ENCODE measurements around the gene LIPF. TPM values are rescaled to one million over a fixed set of nuclear protein-coding genes. Genes with fewer than 3 reads are reported as not detected.

The LIPF gene
- polyA plus RNA-seq, 1 experiment = not detected

DNA sequence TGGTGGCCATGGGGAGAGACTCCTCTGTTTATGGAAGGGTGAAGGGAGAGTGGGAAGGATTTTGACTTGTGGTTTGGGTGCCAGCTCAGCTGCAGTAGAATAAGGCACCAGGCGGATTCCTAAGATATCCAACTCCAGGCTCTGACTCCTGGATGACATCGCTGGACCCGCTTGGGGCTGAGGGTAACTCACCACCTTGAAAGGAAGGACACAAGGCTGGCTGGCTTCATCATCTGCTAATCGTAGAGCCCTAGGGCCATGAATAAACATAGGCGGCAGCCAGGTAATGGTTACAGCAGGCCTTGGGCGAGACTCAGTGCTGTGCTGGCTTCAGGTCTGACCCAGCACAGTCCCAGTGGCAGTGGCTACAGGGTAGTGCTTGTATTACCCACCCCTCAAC is 25.1 kb downstream of the LIPF start:
- CTCF ChIA-PET = interaction anchor here (1.0 to 5.3 kb wide), 9 partner anchors 8 to 148 kb away, joined by 3 to 49 read pairs (median 4); partner anchors contain the start of gene RNLS
- H3K36me3 ChIP-seq (ENCODE audit: control insufficient read depth, insufficient read depth, low read length) = no peaks in the 10 kb centered on the region
- POLR2A ChIA-PET = no interaction called here
- no peak for DNase-seq (ENCODE audit: low read depth)
- TF ChIP-seq, protein P1, sequence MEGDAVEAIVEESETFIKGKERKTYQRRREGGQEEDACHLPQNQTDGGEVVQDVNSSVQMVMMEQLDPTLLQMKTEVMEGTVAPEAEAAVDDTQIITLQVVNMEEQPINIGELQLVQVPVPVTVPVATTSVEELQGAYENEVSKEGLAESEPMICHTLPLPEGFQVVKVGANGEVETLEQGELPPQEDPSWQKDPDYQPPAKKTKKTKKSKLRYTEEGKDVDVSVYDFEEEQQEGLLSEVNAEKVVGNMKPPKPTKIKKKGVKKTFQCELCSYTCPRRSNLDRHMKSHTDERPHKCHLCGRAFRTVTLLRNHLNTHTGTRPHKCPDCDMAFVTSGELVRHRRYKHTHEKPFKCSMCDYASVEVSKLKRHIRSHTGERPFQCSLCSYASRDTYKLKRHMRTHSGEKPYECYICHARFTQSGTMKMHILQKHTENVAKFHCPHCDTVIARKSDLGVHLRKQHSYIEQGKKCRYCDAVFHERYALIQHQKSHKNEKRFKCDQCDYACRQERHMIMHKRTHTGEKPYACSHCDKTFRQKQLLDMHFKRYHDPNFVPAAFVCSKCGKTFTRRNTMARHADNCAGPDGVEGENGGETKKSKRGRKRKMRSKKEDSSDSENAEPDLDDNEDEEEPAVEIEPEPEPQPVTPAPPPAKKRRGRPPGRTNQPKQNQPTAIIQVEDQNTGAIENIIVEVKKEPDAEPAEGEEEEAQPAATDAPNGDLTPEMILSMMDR (IDR thresholded peaks at IDR 0.05; ENCODE audit: insufficient read depth, low read depth, low read length) = no peak
- H3K4me3 ChIP-seq (ENCODE audit: low read depth, low read length) = no peak overlapping the region
- H3K27me3 ChIP-seq (ENCODE audit: control insufficient read depth, insufficient read depth, low read length) = no peaks in the 10 kb centered on the region

DNA sequence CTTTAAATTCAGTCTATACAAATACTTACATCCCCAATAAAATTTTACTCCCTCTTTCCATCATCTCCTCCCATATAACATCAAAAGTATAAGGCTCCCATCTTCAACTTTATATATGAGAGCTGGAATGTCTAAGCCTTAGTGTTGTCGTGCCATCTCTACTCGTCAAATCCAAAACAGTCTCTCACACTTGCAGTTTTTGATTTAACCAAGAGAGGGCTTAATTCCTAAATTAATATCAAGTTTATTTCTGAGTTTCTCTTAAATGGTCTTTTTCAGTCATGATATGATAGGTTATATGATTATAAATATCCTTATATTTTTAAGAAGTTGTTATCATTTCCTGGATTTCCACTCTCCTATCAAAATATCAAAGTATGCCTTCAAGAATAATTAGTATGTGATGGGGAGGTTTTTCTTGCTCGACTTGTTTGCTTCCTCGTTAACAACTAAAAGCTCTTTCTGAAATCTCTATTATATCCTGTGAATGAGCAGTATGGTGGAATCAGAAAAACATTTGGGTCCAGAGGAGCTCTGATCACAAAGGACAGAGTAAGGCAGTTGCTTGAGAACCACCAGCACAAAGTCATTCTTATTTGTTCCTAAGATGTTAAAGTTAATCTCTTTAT is 29.3 kb downstream of the LIPF start:
- TF ChIP-seq, protein P1 (IDR thresholded peaks at IDR 0.05; ENCODE audit: insufficient read depth, low read depth, low read length) = peak; percentile 34
- ChIA-PET POLR2A (no interaction called here), CTCF (interaction anchor here (0.9 to 1.7 kb wide), 9 partner anchors 17 to 239 kb away, joined by 3 to 5 read pairs (median 3); no protein-coding TSS in a partner anchor)
- Histone ChIP-seq H3K4me3 (ENCODE audit: low read depth, low read length) (no peak overlapping the region), H3K27me3 (ENCODE audit: control insufficient read depth, insufficient read depth, low read length) (peaks cover 1% of the 10 kb centered on the region), H3K36me3 (ENCODE audit: control insufficient read depth, insufficient read depth, low read length) (no peaks in the 10 kb centered on the region)
- no peak for DNase-seq (ENCODE audit: low read depth)

DNA sequence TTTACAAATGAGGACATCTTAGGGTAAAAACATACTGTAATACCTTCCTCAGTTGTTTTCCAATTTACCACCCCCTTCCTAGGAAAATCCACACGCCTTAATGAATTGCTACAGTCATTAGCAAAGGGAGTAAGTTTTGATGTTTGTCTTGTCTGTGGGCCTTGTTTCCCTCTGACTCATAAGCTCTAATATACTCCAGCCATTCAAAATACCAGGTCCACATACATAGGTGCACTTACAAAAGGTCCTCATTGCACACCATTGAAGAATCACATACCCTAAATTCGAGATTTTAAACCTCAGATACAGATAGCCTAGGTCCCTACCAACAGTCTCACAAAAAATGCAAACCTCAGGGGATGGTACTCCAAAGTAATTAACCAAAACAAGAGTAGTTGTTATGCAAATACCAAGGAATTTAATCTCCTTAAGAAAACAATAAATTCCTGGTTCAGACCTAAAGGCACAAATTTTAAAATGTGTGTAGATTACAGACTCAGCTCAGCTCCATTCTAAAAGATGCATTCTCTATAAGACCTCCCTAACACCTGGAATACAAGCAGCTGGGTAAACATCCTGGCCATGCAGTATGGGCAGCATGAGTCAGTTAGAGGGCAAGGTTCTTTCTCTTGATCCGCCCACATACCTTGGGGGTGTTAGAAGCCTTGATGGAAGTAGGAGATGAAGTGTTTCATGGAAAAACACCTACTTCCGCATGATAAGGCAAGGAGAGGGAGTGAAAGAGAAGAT is 38.8 kb downstream of the LIPF start:
- no peak for DNase-seq (ENCODE audit: low read depth)
- TF ChIP-seq, protein P1 (IDR thresholded peaks at IDR 0.05; ENCODE audit: insufficient read depth, low read depth, low read length) = no peak
- Histone ChIP-seq H3K27me3 (ENCODE audit: control insufficient read depth, insufficient read depth, low read length) (peaks cover 1% of the 10 kb centered on the region; the same call in 1 of the 2 replicates), H3K36me3 (ENCODE audit: control insufficient read depth, insufficient read depth, low read length) (no peaks in the 10 kb centered on the region), H3K4me3 (ENCODE audit: low read depth, low read length) (no peak overlapping the region)
- CTCF ChIA-PET = no interaction called here
- POLR2A ChIA-PET = no interaction called here

DNA sequence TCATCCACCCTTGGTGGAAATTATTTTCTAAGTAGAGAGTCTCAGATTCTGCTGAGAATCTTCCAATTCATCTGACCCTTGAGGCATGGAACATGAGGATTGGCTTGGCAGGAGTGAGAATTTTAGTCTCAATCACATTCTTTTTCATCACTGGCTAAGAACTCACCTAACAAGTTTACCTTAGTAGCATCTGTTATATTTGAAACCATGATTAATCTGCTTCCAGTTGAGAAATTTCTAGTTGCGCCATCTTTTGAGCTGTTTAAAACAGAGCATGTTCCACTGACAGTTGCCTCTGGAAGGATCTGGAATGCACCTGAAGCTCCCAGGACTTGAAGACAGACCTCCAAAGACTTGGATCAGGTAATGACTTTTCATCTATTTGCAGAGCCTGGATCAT is 41.7 kb downstream of the LIPF start, which contains the start of gene LIPK:
Gene LIPK (plus strand): TSS at position 292 of the 400 bp plus-strand sequence. CDS start 18,295 bp downstream, outside the sequence.
- POLR2A ChIA-PET = no interaction called here
- H3K4me3 ChIP-seq (ENCODE audit: low read depth, low read length) = no peak within 1 kb of the TSS

More for the DNA sequence above, 41.7 kb downstream of the LIPF start, which contains the start of gene LIPK:
- CTCF ChIA-PET = no interaction called here
- Histone ChIP-seq H3K36me3 (ENCODE audit: control insufficient read depth, insufficient read depth, low read length) (no peaks in the 10 kb centered on the region), H3K27me3 (ENCODE audit: control insufficient read depth, insufficient read depth, low read length) (no peaks in the 10 kb centered on the region)
- DNase-seq (ENCODE audit: low read depth) = no peak
- TF ChIP-seq, protein P1 (IDR thresholded peaks at IDR 0.05; ENCODE audit: insufficient read depth, low read depth, low read length) = no peak
